Suprapubic skin (tissue), 4 donors: Measurements from ENCODE around the gene TNS1.

Source experiments
- CTCF ChIP-seq, 2 donors: fragments of 200-600 bp in 1 of 2; fragments of 450-650 bp in 1 of 2; sonication (generic) in 1 of 2; IDR thresholded peaks; one replicate each; pipeline ENCODE4 v1.5.1; 2016 to 2019; ENCODE audit warnings: antibody characterized with exemption in 2 of 2, mild to moderate bottlenecking in 1 of 2, moderate library complexity in 1 of 2
- EP300 ChIP-seq: sonication (generic); formaldehyde crosslinking; IDR thresholded peaks from one replicate; pipeline ENCODE4 v1.6.1; 2017; ENCODE audit warnings: antibody characterized with exemption
- POLR2A ChIP-seq, 2 donors: fragments of 450-650 bp; IDR thresholded peaks; one replicate each; pipeline ENCODE4 v1.6.1; 2017; ENCODE audit warnings: antibody characterized with exemption in 2 of 2, mild to moderate bottlenecking in 2 of 2, moderate library complexity in 2 of 2
- POLR2AphosphoS5 ChIP-seq, 3 donors: sonication (generic); formaldehyde crosslinking; IDR thresholded peaks; one replicate each; pipeline ENCODE4 v1.6.1; 2017; ENCODE audit warnings: antibody characterized with exemption in 3 of 3

GRCh38 chr2:217897816-217898806, 104.7 kb downstream of the TNS1 start:
- TF ChIP-seq CTCF (IDR thresholded peaks at IDR 0.05) (no peak), POLR2AphosphoS5 (IDR thresholded peaks at IDR 0.05) (no peak), POLR2A (IDR thresholded peaks at IDR 0.05) (no peak), EP300 (no peak)
